Trophoblast cell (in vitro differentiated cells and primary cell): Measurements from ENCODE around the gene PACSIN2.

Experiments used
- DNase-seq, 2 donors: peaks; one replicate each; pipeline ENCODE4 v3.0.0-alpha.2; 2016
- H2AFZ ChIP-seq: 2 replicates; pipeline ENCODE4 v1.6.1; 2013; ENCODE audit warnings: low read length, moderate library complexity, mild to moderate bottlenecking; ENCODE audit not compliant: insufficient read depth, poor library complexity
- H2AK5ac ChIP-seq: 2 replicates; pipeline ENCODE4 v1.6.1; 2013; ENCODE audit warnings: mild to moderate bottlenecking, low read length
- H2BK120ac ChIP-seq: 2 replicates; pipeline ENCODE4 v1.6.1; 2013; ENCODE audit warnings: low read length, mild to moderate bottlenecking, moderate library complexity; ENCODE audit not compliant: insufficient read depth, poor library complexity
- H2BK12ac ChIP-seq: 2 replicates; pipeline ENCODE4 v1.6.1; 2013; ENCODE audit warnings: mild to moderate bottlenecking, low read length, moderate library complexity
- H2BK5ac ChIP-seq: 2 replicates; pipeline ENCODE4 v1.6.1; 2013; ENCODE audit warnings: low read length, low read depth, moderate library complexity, mild to moderate bottlenecking; ENCODE audit not compliant: poor library complexity
- H3K14ac ChIP-seq: 2 replicates; pipeline ENCODE4 v1.6.1; 2013; ENCODE audit warnings: mild to moderate bottlenecking, low read length
- H3K18ac ChIP-seq: 2 replicates; pipeline ENCODE4 v1.6.1; 2013; ENCODE audit warnings: mild to moderate bottlenecking, low read length
- H3K23ac ChIP-seq: 2 replicates; pipeline ENCODE4 v1.6.1; 2013; ENCODE audit warnings: low read length
- H3K27ac ChIP-seq: 2 replicates; pipeline ENCODE4 v1.5.1; 2013; ENCODE audit warnings: low read depth, mild to moderate bottlenecking, inconsistent platforms, low read length, moderate library complexity
- H3K27me3 ChIP-seq: 2 replicates; pipeline ENCODE4 v1.6.1; 2013; ENCODE audit warnings: inconsistent platforms, mild to moderate bottlenecking, low read length, moderate library complexity; ENCODE audit not compliant: insufficient read depth
- H3K36me3 ChIP-seq, 2 experiments: 1 replicate in 1 of 2; 2 replicates in 1 of 2; pipeline ENCODE4 v1.6.1; 2013; ENCODE audit warnings: low read length in 2 of 2, mild to moderate bottlenecking in 2 of 2, moderate library complexity in 1 of 2; ENCODE audit not compliant: insufficient read depth in 2 of 2, control insufficient read depth in 1 of 2
- H3K4ac ChIP-seq: 2 replicates; pipeline ENCODE4 v1.6.1; 2013; ENCODE audit warnings: low read depth, mild to moderate bottlenecking, low read length, moderate library complexity
- H3K4me1 ChIP-seq, 2 experiments: 1 replicate in 1 of 2; 2 replicates in 1 of 2; pipeline ENCODE4 v1.6.1; 2013; ENCODE audit warnings: low read length in 2 of 2, mild to moderate bottlenecking in 2 of 2, moderate library complexity in 1 of 2; ENCODE audit not compliant: insufficient read depth in 2 of 2, control insufficient read depth in 1 of 2
- H3K4me2 ChIP-seq: 2 replicates; pipeline ENCODE4 v1.6.1; 2013; ENCODE audit warnings: inconsistent platforms, mild to moderate bottlenecking, low read length, moderate library complexity
- H3K4me3 ChIP-seq: 2 replicates; pipeline ENCODE4 v1.5.1; 2013; ENCODE audit warnings: mild to moderate bottlenecking, low read depth, low read length, inconsistent platforms
- H3K79me1 ChIP-seq: one replicate; pipeline ENCODE4 v1.6.1; 2013; ENCODE audit warnings: low read length
- H3K79me2 ChIP-seq: 2 replicates; pipeline ENCODE4 v1.6.1; 2013; ENCODE audit warnings: low read length, mild to moderate bottlenecking; ENCODE audit not compliant: control insufficient read depth, insufficient read depth, poor library complexity
- H3K9ac ChIP-seq: 2 replicates; pipeline ENCODE4 v1.6.1; 2013; ENCODE audit warnings: mild to moderate bottlenecking, low read length
- H3K9me3 ChIP-seq: 2 replicates; pipeline ENCODE4 v1.6.1; 2013; ENCODE audit warnings: low read depth, mild to moderate bottlenecking, control low read depth, inconsistent platforms, low read length; ENCODE audit not compliant: insufficient read depth
- H4K12ac ChIP-seq: 2 replicates; pipeline ENCODE4 v1.6.1; 2013; ENCODE audit warnings: low read depth, mild to moderate bottlenecking, low read length, moderate library complexity
- H4K8ac ChIP-seq: 2 replicates; pipeline ENCODE4 v1.6.1; 2013; ENCODE audit warnings: low read depth, mild to moderate bottlenecking, low read length, moderate library complexity
- H4K91ac ChIP-seq: one replicate; pipeline ENCODE4 v1.6.1; 2013; ENCODE audit warnings: low read depth, mild to moderate bottlenecking, low read length, moderate library complexity
- WGBS: extraction: QIAGEN DNeasy Blood & Tissue Kit; methylation state at CpG from one replicate; pipeline ENCODE4 v1.1.7; 2013; ENCODE audit warnings: missing lambda C conversion rate; ENCODE audit not compliant: insufficient read length, insufficient coverage; ENCODE audit errors: extremely low coverage; 5-methylcytosine and 5-hydroxymethylcytosine counted together

The PACSIN2 gene

GRCh38 chr22:42991010-42991651 is 23.8 kb downstream of the PACSIN2 start:
- peak overlapping the region; percentile 82 for H2AK5ac ChIP-seq
- no peak overlapping the region for H3K4me2 ChIP-seq
- H3K9me3 ChIP-seq: peaks cover 1% of the 10 kb centered on the region
- H4K91ac ChIP-seq: peak overlapping the region; percentile 63
- H2BK120ac ChIP-seq: peak overlapping the region; percentile 58
- H3K4me3 ChIP-seq: no peak overlapping the region
- WGBS: no CpG with 5 or more reads among the region's 5 CpGs
- H3K4me1 ChIP-seq: peaks cover 28 to 38% of the 10 kb centered on the region in 2 experiments
- no peak overlapping the region for H2AFZ ChIP-seq
- H3K23ac ChIP-seq: no peak overlapping the region
- DNase-seq: peak; percentile 88 to 95
- peak overlapping the region; percentile 68 for H3K18ac ChIP-seq
- peaks cover 0 to 3% of the 10 kb centered on the region in 2 experiments for H3K36me3 ChIP-seq
- peaks cover 28% of the 10 kb centered on the region for H3K79me2 ChIP-seq
- no peak overlapping the region for H3K9ac ChIP-seq
- peak overlapping the region; percentile 73 for H2BK12ac ChIP-seq
- peak overlapping the region; percentile 73 for H2BK5ac ChIP-seq
- peaks cover 29% of the 10 kb centered on the region for H3K79me1 ChIP-seq
- H3K27ac ChIP-seq: peak overlapping the region; percentile 83
- H3K4ac ChIP-seq: peak overlapping the region; percentile 72
- no peaks in the 10 kb centered on the region for H3K27me3 ChIP-seq
- H4K8ac ChIP-seq: peak overlapping the region; percentile 23
- no peak overlapping the region for H4K12ac ChIP-seq
- peak overlapping the region; percentile 84 for H3K14ac ChIP-seq

GRCh38 chr22:42990131-42990838 is 24.7 kb downstream of the PACSIN2 start:
- no CpG with 5 or more reads among the region's 9 CpGs for WGBS
- DNase-seq: peak; percentile 92 to 97
- peak overlapping the region; percentile 73 for H2BK5ac ChIP-seq

DNA sequence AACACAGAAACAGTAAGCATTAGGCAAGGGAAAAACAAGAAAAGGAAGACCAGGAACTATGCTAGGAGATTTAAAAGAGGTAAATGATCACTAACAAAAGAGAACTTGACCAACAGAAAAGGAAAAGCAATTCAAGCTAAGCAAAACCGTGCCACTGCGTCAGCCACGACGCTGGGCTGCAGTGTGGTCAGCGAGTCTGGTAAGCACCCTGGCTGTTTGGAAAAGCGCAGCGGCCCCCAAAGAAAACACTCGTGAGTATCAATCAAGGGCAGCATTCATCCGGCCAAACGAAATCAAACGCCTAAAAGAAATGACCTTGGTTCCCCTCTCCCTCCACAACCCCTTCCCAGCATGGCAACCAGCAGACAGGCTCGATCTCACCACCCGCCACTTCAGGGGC is 28.8 kb downstream of the PACSIN2 start:
- peaks cover 16% of the 10 kb centered on the region for H3K79me1 ChIP-seq
- H4K8ac ChIP-seq: peak overlapping the region; percentile 8
- H2BK5ac ChIP-seq: no peak overlapping the region
- no peaks in the 10 kb centered on the region for H3K36me3 ChIP-seq
- H2AK5ac ChIP-seq: peak overlapping the region; percentile 3
- no peak overlapping the region for H2BK120ac ChIP-seq
- no peak overlapping the region for H3K4me2 ChIP-seq
- H3K4me1 ChIP-seq: peaks cover 20 to 28% of the 10 kb centered on the region in 2 experiments
- no peaks in the 10 kb centered on the region for H3K9me3 ChIP-seq
- DNase-seq: no peak
- H3K27ac ChIP-seq: peak overlapping the region; percentile 59
- peak overlapping the region; percentile 13 for H3K18ac ChIP-seq
- peak overlapping the region; percentile 0 for H4K91ac ChIP-seq
- no peak overlapping the region for H2AFZ ChIP-seq
- peak overlapping the region; percentile 14 for H3K14ac ChIP-seq
- H3K9ac ChIP-seq: no peak overlapping the region
- WGBS: no CpG with 5 or more reads among the region's 13 CpGs
- peak overlapping the region; percentile 52 for H3K4ac ChIP-seq
- no peak overlapping the region for H3K23ac ChIP-seq
- peaks cover 17% of the 10 kb centered on the region for H3K79me2 ChIP-seq
- H3K27me3 ChIP-seq: no peaks in the 10 kb centered on the region
- peak overlapping the region; percentile 37 for H2BK12ac ChIP-seq
- no peak overlapping the region for H3K4me3 ChIP-seq
- H4K12ac ChIP-seq: no peak overlapping the region

More at GRCh38 chr22:42990131-42990838, 24.7 kb downstream of the PACSIN2 start:
- H3K14ac ChIP-seq: no peak overlapping the region
- H2AFZ ChIP-seq: no peak overlapping the region
- H3K27ac ChIP-seq: peak overlapping the region; percentile 83
- peaks cover 0 to 3% of the 10 kb centered on the region in 2 experiments for H3K36me3 ChIP-seq
- peaks cover 31 to 43% of the 10 kb centered on the region in 2 experiments for H3K4me1 ChIP-seq
- no peak overlapping the region for H4K8ac ChIP-seq
- no peaks in the 10 kb centered on the region for H3K27me3 ChIP-seq
- no peak overlapping the region for H2BK120ac ChIP-seq
- H3K18ac ChIP-seq: no peak overlapping the region
- no peak overlapping the region for H2AK5ac ChIP-seq
- peaks cover 29% of the 10 kb centered on the region for H3K79me2 ChIP-seq
- peaks cover 1% of the 10 kb centered on the region for H3K9me3 ChIP-seq
- peak overlapping the region; percentile 19 for H4K91ac ChIP-seq
- no peak overlapping the region for H2BK12ac ChIP-seq
- H3K4ac ChIP-seq: no peak overlapping the region
- no peak overlapping the region for H3K4me3 ChIP-seq
- peaks cover 31% of the 10 kb centered on the region for H3K79me1 ChIP-seq
- H3K23ac ChIP-seq: no peak overlapping the region
- no peak overlapping the region for H4K12ac ChIP-seq
- no peak overlapping the region for H3K9ac ChIP-seq
- peak overlapping the region; percentile 40 for H3K4me2 ChIP-seq

GRCh38 chr22:42985531-42985905 is 29.4 kb downstream of the PACSIN2 start:
- WGBS: no CpG with 5 or more reads among the region's 3 CpGs
- no peak overlapping the region for H2AK5ac ChIP-seq
- H3K18ac ChIP-seq: peak overlapping the region; percentile 13
- H4K8ac ChIP-seq: no peak overlapping the region
- H2BK5ac ChIP-seq: no peak overlapping the region
- H3K27me3 ChIP-seq: no peaks in the 10 kb centered on the region
- no peak for DNase-seq
- peak overlapping the region; percentile 2 for H3K4me2 ChIP-seq
- peak overlapping the region; percentile 7 for H4K91ac ChIP-seq
- H2BK12ac ChIP-seq: peak overlapping the region; percentile 4
- no peak overlapping the region for H4K12ac ChIP-seq
- peak overlapping the region; percentile 1 for H3K14ac ChIP-seq
- peak overlapping the region; percentile 4 for H2BK120ac ChIP-seq
- peak overlapping the region; percentile 59 for H3K27ac ChIP-seq
- H3K36me3 ChIP-seq: no peaks in the 10 kb centered on the region
- H3K79me1 ChIP-seq: peaks cover 14% of the 10 kb centered on the region
- H3K9me3 ChIP-seq: no peaks in the 10 kb centered on the region
- H3K4me1 ChIP-seq: peaks cover 16 to 23% of the 10 kb centered on the region in 2 experiments
- H3K79me2 ChIP-seq: peaks cover 17% of the 10 kb centered on the region
- H3K23ac ChIP-seq: no peak overlapping the region
- H2AFZ ChIP-seq: no peak overlapping the region
- H3K4me3 ChIP-seq: no peak overlapping the region
- no peak overlapping the region for H3K9ac ChIP-seq
- H3K4ac ChIP-seq: peak overlapping the region; percentile 37
